ENCODE measurements around the gene MAPKAP1.

Gene MAPKAP1

GRCh38 chr9:125644819-125645507 is 62.0 kb downstream of the MAPKAP1 start:
- DNase-seq (ENCODE audit: low read depth, low spot score): peak; percentile 42

- no peak for DNase-seq (ENCODE audit: low read depth, low spot score)
These were observed 64.7 kb downstream of the MAPKAP1 start for GRCh38 chr9:125642311-125642710.

GRCh38 chr9:125639057-125639456 is 68.0 kb downstream of the MAPKAP1 start:
- no peak for DNase-seq (ENCODE audit: low read depth, low spot score)

- DNase-seq (ENCODE audit: low read depth, low spot score): no peak
These were observed 68.6 kb downstream of the MAPKAP1 start for GRCh38 chr9:125638239-125639045.

GRCh38 chr9:125637241-125637640 is 69.8 kb downstream of the MAPKAP1 start:
- no peak for DNase-seq (ENCODE audit: low read depth, low spot score)

GRCh38 chr9:125635888-125636287 is 71.1 kb downstream of the MAPKAP1 start:
- no peak for DNase-seq (ENCODE audit: low read depth, low spot score)

- DNase-seq (ENCODE audit: low read depth, low spot score): no peak
These were observed 72.8 kb downstream of the MAPKAP1 start for GRCh38 chr9:125634040-125634717.

GRCh38 chr9:125633116-125633745 is 73.8 kb downstream of the MAPKAP1 start:
- no peak for DNase-seq (ENCODE audit: low read depth, low spot score)

GRCh38 chr9:125632321-125633115 is 74.5 kb downstream of the MAPKAP1 start:
- peak; percentile 24 for DNase-seq (ENCODE audit: low read depth, low spot score)

- peak; percentile 60 for DNase-seq (ENCODE audit: low read depth, low spot score)
These were observed 75.5 kb downstream of the MAPKAP1 start for GRCh38 chr9:125631391-125632085.

- DNase-seq (ENCODE audit: low read depth, low spot score): peak; percentile 25
These were observed 76.6 kb downstream of the MAPKAP1 start for GRCh38 chr9:125630436-125630835.

- no peak for DNase-seq (ENCODE audit: low read depth, low spot score)
These were observed 77.6 kb downstream of the MAPKAP1 start for GRCh38 chr9:125629446-125629845.

GRCh38 chr9:125626187-125626586 is 80.8 kb downstream of the MAPKAP1 start:
- DNase-seq (ENCODE audit: low read depth, low spot score): peak; percentile 59

- no peak for DNase-seq (ENCODE audit: low read depth, low spot score)
These were observed 85.8 kb downstream of the MAPKAP1 start for GRCh38 chr9:125621170-125621569.

- no peak for DNase-seq (ENCODE audit: low read depth, low spot score)
These were observed 86.8 kb downstream of the MAPKAP1 start for GRCh38 chr9:125620216-125620615.

GRCh38 chr9:125617087-125617486 is 89.9 kb downstream of the MAPKAP1 start:
- DNase-seq (ENCODE audit: low read depth, low spot score): no peak

GRCh38 chr9:125613141-125613540 is 93.9 kb downstream of the MAPKAP1 start:
- no peak for DNase-seq (ENCODE audit: low read depth, low spot score)

- no peak for DNase-seq (ENCODE audit: low read depth, low spot score)
These were observed 94.4 kb downstream of the MAPKAP1 start for GRCh38 chr9:125612616-125613015.

- no peak for DNase-seq (ENCODE audit: low read depth, low spot score)
These were observed 95.8 kb downstream of the MAPKAP1 start for GRCh38 chr9:125611121-125611765.

- no peak for DNase-seq (ENCODE audit: low read depth, low spot score)
These were observed 97.3 kb downstream of the MAPKAP1 start for GRCh38 chr9:125609744-125610143.
